Endothelial cell of umbilical vein (primary cell): ENCODE data around the gene CHM. TPM values are rescaled to one million over a fixed set of nuclear protein-coding genes. Genes with fewer than 3 reads are reported as not detected.
A peak's percentile ranks its signal among the peaks of the same experiment; 100 is the strongest.

Experiments used
- Bru-seq: library from RNA; stranded (reverse); fragments of 400-500 nt; gene quantifications from one replicate; lab custom pipeline; 2021; lab: Mats Ljungman, UMichigan
- BruChase-seq, 2 experiments: library from RNA; stranded (reverse); fragments of 400-500 nt; gene quantifications; one replicate each; lab custom pipeline; 2021; lab: Mats Ljungman, UMichigan
- BruUV-seq: library from RNA; stranded (reverse); fragments of 400-500 nt; replicated peaks from 2 replicates; lab custom pipeline; 2021; lab: Mats Ljungman, UMichigan
- CTCF ChIA-PET: fragments of 300-600, 350-600 bp; sonication (Branson Sonifier 250); formaldehyde crosslinking; loops from one replicate; lab custom pipeline; 2021; ENCODE audit warnings: antibody characterized with exemption, inconsistent platforms; lab: Charles Lee
- POLR2A ChIA-PET: fragments of 300-600, 350-600 bp; sonication (Branson Sonifier 250); formaldehyde crosslinking; loops from one replicate; lab custom pipeline; 2021; ENCODE audit warnings: antibody characterized with exemption, inconsistent platforms; lab: Charles Lee
- DNase-seq: peaks from one replicate; pipeline ENCODE4 v3.0.0-alpha.2; 2011; ENCODE audit warnings: low read depth, low spot score
- FAIRE-seq: peaks from 2 replicates; lab custom pipeline; 2011; peaks lifted over from hg19 to GRCh38; lab: Jason Lieb, UNC
- H2AFZ ChIP-seq: 2 replicates; pipeline ENCODE4 v1.6.0; 2012; ENCODE audit warnings: low read depth, low read length, control low read depth, inconsistent platforms
- H3K27ac ChIP-seq: 2 replicates; pipeline ENCODE4 v1.5.1; 2011; ENCODE audit warnings: low read depth, mild to moderate bottlenecking, control low read depth, low read length, moderate library complexity; ENCODE audit not compliant: insufficient read depth
- H3K27me3 ChIP-seq, 2 experiments: 2 replicates each; pipeline versions ENCODE4 v1.6.0 to v1.6.1; 2011; ENCODE audit warnings: low read length in 2 of 2, mixed read lengths in 1 of 2; ENCODE audit not compliant: control insufficient read depth in 2 of 2, insufficient read depth in 2 of 2
- H3K36me3 ChIP-seq, 2 experiments: 2 replicates in 1 of 2; 3 replicates in 1 of 2; pipeline ENCODE4 v1.5.1; 2011; ENCODE audit warnings: low read length in 2 of 2, mild to moderate bottlenecking in 1 of 2, moderate library complexity in 1 of 2; ENCODE audit not compliant: control insufficient read depth in 2 of 2, insufficient read depth in 2 of 2; ENCODE audit errors: extremely low read depth in 1 of 2
- H3K4me1 ChIP-seq: 3 replicates; pipeline ENCODE4 v1.5.1; 2011; ENCODE audit warnings: mild to moderate bottlenecking, low read length; ENCODE audit not compliant: control insufficient read depth, insufficient read depth; ENCODE audit errors: extremely low read depth
- H3K4me2 ChIP-seq: 2 replicates; pipeline ENCODE4 v1.6.1; 2011; ENCODE audit warnings: low read length, control low read depth, mixed read lengths; ENCODE audit not compliant: insufficient read depth
- H3K4me3 ChIP-seq, 3 experiments: fragments of 200-600 bp in 1 of 3; sonication (generic), shearing (Covaris generic) in 1 of 3; replicated peaks in 1 of 3; 2 replicates each; pipeline ENCODE4 v1.5.1; 2011 to 2016; ENCODE audit warnings: control low read depth in 3 of 3, low read length in 3 of 3, mild to moderate bottlenecking in 2 of 3, inconsistent platforms in 1 of 3, low read depth in 1 of 3, moderate library complexity in 1 of 3; ENCODE audit not compliant: insufficient read depth in 1 of 3
- H3K79me2 ChIP-seq: 2 replicates; pipeline ENCODE4 v1.6.0; 2012; ENCODE audit warnings: low read length, inconsistent platforms; ENCODE audit not compliant: control insufficient read depth, insufficient read depth
- H3K9ac ChIP-seq: replicated peaks from 2 replicates; pipeline ENCODE3; 2011; ENCODE audit warnings: low read length, control low read depth; ENCODE audit not compliant: insufficient read depth; ENCODE audit errors: extremely low read depth
- H3K9me1 ChIP-seq: replicated peaks from 3 replicates; pipeline ENCODE4 v1.6.0; 2011; ENCODE audit warnings: mild to moderate bottlenecking, low read length; ENCODE audit not compliant: control insufficient read depth, insufficient read depth; ENCODE audit errors: extremely low read depth
- H3K9me3 ChIP-seq: replicated peaks from 2 replicates; pipeline ENCODE4 v1.5.1; 2012; ENCODE audit warnings: low read length, inconsistent platforms; ENCODE audit not compliant: control insufficient read depth, insufficient read depth
- H4K20me1 ChIP-seq: replicated peaks from 2 replicates; pipeline ENCODE3; 2011; ENCODE audit warnings: mild to moderate bottlenecking, low read length; ENCODE audit not compliant: control insufficient read depth, insufficient read depth; ENCODE audit errors: extremely low read depth
- JUN ChIP-seq: IDR thresholded peaks from 2 replicates; pipeline ENCODE4 v1.6.1; 2011; ENCODE audit warnings: borderline replicate concordance, low read depth; ENCODE audit not compliant: insufficient read length, insufficient read depth
- POLR2A ChIP-seq: IDR thresholded peaks from 2 replicates; pipeline ENCODE4 v1.6.1; 2012; ENCODE audit warnings: low read depth, mild to moderate bottlenecking, control low read depth, low read length
- dilution Hi-C: fragments of 300-500 bp; cut with MboI; formaldehyde crosslinking; loops from one replicate; pipeline ENCODE4 v1.15.0; 2019; ENCODE audit warnings: low sequenced_read_pairs; ENCODE audit not compliant: extremely low pct_ligation_motif_present
- intact Hi-C: fragments of 100-400 bp; cut with micrococcal nuclease; formaldehyde crosslinking; loops from one replicate; pipeline ENCODE4 v1.10.0; 2022
- long read RNA-seq: library from polyadenylated mRNA; stranded (forward); transcript quantifications from one replicate; pipeline ENCODE4 v2.0.0, GENCODE V29; 2021
- polyA minus RNA-seq, 3 experiments: library from RNA; depleted of rRNA, polyadenylated mRNA; stranded (reverse); fragments of >200 nt; gene quantifications; 1 replicate in 1 of 3; 2 replicates in 2 of 3; pipeline ENCODE4 v1.2.3, GENCODE V29; 2011
- polyA plus RNA-seq, 4 experiments: library from polyadenylated mRNA; depleted of rRNA in 3 of 4; stranded (reverse) in 3 of 4; unstranded in 1 of 4; fragments of >200 nt; gene quantifications; 2 replicates each; pipeline versions ENCODE4 v1.2.1 to v1.2.3, GENCODE V29; 2011 to 2012; ENCODE audit warnings: missing spikeins in 1 of 4
- total RNA-seq: library from RNA; stranded (reverse); gene quantifications from 2 replicates; pipeline ENCODE4 v1.2.3, GENCODE V29; 2021

The CHM gene, protein sequence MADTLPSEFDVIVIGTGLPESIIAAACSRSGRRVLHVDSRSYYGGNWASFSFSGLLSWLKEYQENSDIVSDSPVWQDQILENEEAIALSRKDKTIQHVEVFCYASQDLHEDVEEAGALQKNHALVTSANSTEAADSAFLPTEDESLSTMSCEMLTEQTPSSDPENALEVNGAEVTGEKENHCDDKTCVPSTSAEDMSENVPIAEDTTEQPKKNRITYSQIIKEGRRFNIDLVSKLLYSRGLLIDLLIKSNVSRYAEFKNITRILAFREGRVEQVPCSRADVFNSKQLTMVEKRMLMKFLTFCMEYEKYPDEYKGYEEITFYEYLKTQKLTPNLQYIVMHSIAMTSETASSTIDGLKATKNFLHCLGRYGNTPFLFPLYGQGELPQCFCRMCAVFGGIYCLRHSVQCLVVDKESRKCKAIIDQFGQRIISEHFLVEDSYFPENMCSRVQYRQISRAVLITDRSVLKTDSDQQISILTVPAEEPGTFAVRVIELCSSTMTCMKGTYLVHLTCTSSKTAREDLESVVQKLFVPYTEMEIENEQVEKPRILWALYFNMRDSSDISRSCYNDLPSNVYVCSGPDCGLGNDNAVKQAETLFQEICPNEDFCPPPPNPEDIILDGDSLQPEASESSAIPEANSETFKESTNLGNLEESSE
- total RNA-seq (17.6 and 18.4 TPM in 2 replicates), polyA plus RNA-seq (8.1 and 10.5 TPM in 2 replicates), polyA minus RNA-seq (14.9 and 16.9 TPM in 2 replicates), Bru-seq, nascent RNA (percentile 77 among the genes with signal in this experiment), BruChase-seq, experiment 1, labeled RNA remaining after a 6-hour chase (percentile 58 among the genes with signal in this experiment), BruChase-seq, experiment 2, labeled RNA remaining after a 2-hour chase (percentile 64 among the genes with signal in this experiment)
- 9.3 and 10.1 TPM in 2 replicates for polyA plus RNA-seq (2011; cell fraction: cytosol; rRNA removed)
- polyA plus RNA-seq (2011; cell fraction: nucleus; rRNA removed) = 19.5 and 23.6 TPM in 2 replicates
- 10.9 and 12.8 TPM in 2 replicates for polyA plus RNA-seq (2012)
- 19.8 TPM for polyA minus RNA-seq (2011; cell fraction: cytosol; rRNA and poly(A)+ RNA removed)
- polyA minus RNA-seq (2011; cell fraction: nucleus; rRNA and poly(A)+ RNA removed) = 40.7 and 56.4 TPM in 2 replicates
- long read RNA-seq, full-length matches to known transcripts = 10 of 21 reads
- long read RNA-seq, partial matches to known transcripts = 1 of 21 reads
- long read RNA-seq, other reads (novel, unspliced or antisense) = 10 of 21 reads

DNA sequence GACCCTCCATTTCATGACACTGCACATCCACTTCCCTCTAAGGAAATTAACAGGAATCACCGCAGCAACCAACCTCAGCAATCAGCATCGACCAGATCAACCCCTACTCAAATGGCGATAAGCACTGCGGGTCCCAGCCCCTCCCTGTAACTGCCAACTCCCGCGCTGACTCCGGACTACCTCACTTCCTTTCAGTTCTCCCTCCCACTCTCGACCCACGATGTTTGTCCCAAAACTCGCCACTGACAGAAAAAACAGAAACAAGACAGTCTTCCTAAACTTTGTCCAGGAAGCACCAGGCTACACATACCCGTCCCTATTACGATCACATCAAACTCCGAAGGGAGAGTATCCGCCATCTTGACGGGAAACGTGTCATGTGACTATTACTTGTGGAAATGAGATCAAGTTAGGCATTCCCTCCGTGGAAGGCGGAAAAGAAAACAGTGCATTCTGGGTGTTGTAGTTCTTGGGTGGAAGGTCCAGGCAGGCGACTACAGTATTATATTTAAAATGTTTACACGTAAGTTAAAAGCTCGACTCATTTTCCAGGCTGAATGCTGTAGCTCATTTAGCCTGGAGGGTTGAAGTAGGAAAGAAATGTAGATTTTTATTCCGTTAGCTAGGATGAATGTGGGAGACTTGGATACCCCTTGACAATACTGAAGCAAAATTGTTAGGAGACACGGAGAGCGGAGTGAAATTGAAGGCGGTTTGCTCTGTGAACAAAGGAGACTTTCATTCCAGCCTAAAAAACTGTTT lies at the start of gene CHM:
Gene CHM (minus strand): TSS at position 385 of the 762 bp plus-strand sequence. CDS start 26 bp downstream, at position 359.
- ChIA-PET POLR2A (no interaction called here), CTCF (no interaction called here)
- BruUV-seq = no TSS peak
- dilution Hi-C loops (no loop called here), intact Hi-C loops (loop anchor here (10.0 kb wide), 1 partner anchor 193 kb away; no protein-coding TSS in a partner anchor)
- no peaks in the 10 kb centered on the region for H3K36me3 ChIP-seq
- H3K27me3 ChIP-seq = peaks cover 0 to 2% of the 10 kb centered on the region in 2 experiments
- DNase-seq = peak; percentile 93
- peak within 1 kb of the TSS; percentile 94 for H3K4me2 ChIP-seq
- peaks cover 10% of the 10 kb centered on the region for H3K4me1 ChIP-seq
- no peaks in the 10 kb centered on the region for H3K9me1 ChIP-seq
- no peaks in the 10 kb centered on the region for H4K20me1 ChIP-seq
- H3K9me3 ChIP-seq = no peaks in the 10 kb centered on the region
- H3K79me2 ChIP-seq = peaks cover 41% of the 10 kb centered on the region
- H3K27ac ChIP-seq = peak within 1 kb of the TSS; percentile 77
- H2AFZ ChIP-seq = peak within 1 kb of the TSS; percentile 85
- peak within 1 kb of the TSS; percentile 41 to 73 (median 61) for H3K4me3 ChIP-seq
- TF ChIP-seq POLR2A (peak; percentile 68), JUN (no peak)
- peak; percentile 80 for FAIRE-seq
- H3K9ac ChIP-seq = peak within 1 kb of the TSS; percentile 86
